ENCODE data around the gene CDH13.

DNA sequence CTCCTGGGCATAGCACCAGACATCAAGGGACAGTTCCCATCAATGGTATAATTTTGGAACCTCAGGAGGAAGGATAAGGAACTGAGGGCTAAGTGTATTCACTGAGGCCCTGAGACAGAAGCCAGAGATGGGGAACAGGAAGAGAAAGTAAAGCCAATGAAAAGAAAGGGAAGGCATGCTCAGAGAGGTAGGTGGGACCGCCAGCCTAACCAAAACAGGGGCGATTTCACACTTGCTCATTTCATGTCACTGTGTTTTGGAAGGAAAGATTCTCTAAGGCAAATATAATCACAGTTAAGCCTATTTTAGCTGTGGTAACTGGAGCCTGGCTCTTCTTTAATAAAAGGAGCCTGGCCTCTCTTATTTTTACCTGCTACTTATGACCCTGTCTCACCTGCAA lies 411.1 kb downstream of the CDH13 start:
- TF ChIP-seq CTCF (IDR thresholded peaks at IDR 0.05; ENCODE audit: low read length) (no peak), EZH2phosphoT487 (IDR thresholded peaks at IDR 0.05; ENCODE audit: low read length) (no peak), EZH2 (optimal IDR thresholded peaks at IDR 0.05; ENCODE audit: low read depth, low read length) (no peak)
